Measurements from ENCODE around the gene CCL17. TPM values are rescaled to one million over a fixed set of nuclear protein-coding genes. Genes with fewer than 3 reads are reported as not detected.

The CCL17 gene
- total RNA-seq (2022) (not detected in 2 replicates), Bru-seq, nascent RNA (percentile 8 among the genes with signal in this experiment), BruChase-seq, experiment 1, labeled RNA remaining after a 6-hour chase (not detected), BruChase-seq, experiment 2, labeled RNA remaining after a 2-hour chase (not detected)
- long read RNA-seq: 0 reads

DNA sequence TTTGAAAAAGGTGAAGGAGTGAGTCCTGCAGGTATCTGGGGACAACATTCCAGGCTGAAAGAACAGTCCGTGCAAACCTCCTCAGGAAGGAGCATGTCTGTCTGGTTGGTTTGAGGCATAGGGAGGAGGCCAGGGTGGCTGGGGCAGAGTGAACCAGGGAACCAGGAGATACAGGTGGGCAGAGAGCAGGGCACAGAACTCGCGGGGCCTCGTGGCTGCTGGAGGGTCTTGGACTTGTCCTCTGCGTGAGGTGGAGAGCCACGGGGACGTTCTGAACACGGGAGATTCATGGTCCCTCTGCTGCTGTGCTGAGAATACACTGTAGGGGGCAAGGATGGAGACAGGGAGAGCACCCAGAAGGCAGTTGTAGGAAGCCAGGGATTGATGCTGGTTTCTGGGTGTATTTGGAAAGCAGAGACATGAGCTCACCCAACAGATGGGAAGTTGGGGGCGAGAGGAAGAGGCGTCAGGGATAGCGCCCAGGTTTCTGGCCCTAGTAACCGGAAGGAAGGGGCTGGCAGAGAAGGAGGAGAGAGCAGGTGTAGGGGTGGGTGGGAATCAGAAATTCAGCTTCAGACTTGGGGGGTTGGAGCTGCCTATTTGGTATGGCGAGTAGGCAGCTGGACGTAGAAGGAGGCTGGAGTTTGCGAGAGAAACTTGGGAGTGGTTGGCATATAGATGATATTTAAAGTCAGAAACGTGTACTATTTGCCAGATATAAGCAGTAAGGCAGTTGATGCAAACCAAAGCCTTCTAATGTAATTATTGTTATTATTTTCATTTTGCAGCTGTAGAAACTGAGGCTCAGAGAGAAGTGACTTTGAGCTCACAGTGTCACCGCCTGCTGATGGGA, at the start of gene CCL17:
Gene CCL17, plus strand, starts transcription at position 803 of the 853 bp plus-strand sequence. CDS start 9,166 bp downstream, outside the sequence.
- H3K27me3 Mint-ChIP-seq (ENCODE audit: insufficient read depth, unreplicated experiment): peaks cover 16% of the 10 kb centered on the region

DNA sequence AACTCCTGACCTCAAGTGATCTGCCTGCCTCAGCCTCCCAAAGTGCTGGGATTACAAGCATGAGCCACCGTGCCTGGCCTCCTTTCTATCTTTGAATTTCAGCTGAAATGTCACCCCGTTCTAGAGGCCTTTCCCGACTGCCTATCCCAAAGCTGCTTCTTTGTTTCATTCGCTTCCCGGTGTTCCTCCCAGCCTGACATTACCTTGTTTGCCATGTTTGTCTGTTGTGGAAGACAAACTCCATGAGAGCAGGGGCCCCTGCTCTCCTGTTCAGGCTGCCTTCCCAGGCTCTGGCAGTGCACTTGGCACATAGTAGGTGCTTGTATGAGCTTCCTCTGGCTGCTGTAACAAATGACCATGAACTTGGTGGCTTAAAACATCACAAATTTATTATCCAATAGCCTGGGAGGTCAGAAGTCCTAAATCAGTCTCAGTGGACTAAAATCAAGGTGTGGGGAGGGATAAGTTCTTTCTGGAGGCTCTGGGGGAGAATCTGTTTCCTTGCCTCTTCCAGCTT, 48.6 kb upstream of the CCL17 start:
- H3K4me1 Mint-ChIP-seq (ENCODE audit: insufficient read depth, unreplicated experiment): no peaks in the 10 kb centered on the region
- no TSS peak for BruUV-seq (replicated peaks)
- POLR2A ChIA-PET: no interaction called here
- TF ChIP-seq, protein P1, sequence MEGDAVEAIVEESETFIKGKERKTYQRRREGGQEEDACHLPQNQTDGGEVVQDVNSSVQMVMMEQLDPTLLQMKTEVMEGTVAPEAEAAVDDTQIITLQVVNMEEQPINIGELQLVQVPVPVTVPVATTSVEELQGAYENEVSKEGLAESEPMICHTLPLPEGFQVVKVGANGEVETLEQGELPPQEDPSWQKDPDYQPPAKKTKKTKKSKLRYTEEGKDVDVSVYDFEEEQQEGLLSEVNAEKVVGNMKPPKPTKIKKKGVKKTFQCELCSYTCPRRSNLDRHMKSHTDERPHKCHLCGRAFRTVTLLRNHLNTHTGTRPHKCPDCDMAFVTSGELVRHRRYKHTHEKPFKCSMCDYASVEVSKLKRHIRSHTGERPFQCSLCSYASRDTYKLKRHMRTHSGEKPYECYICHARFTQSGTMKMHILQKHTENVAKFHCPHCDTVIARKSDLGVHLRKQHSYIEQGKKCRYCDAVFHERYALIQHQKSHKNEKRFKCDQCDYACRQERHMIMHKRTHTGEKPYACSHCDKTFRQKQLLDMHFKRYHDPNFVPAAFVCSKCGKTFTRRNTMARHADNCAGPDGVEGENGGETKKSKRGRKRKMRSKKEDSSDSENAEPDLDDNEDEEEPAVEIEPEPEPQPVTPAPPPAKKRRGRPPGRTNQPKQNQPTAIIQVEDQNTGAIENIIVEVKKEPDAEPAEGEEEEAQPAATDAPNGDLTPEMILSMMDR (IDR thresholded peaks at IDR 0.05; ENCODE audit: unreplicated experiment): no peak
- DNase-seq (ENCODE audit: unreplicated experiment): no peak
- no peaks in the 10 kb centered on the region for H3K36me3 Mint-ChIP-seq (ENCODE audit: insufficient read depth, unreplicated experiment)
- no peaks in the 10 kb centered on the region for H3K9me3 Mint-ChIP-seq (ENCODE audit: unreplicated experiment)
- intact Hi-C loops (cut with micrococcal nuclease): no loop called here
- H3K27me3 Mint-ChIP-seq (ENCODE audit: insufficient read depth, unreplicated experiment): no peaks in the 10 kb centered on the region
- no peak overlapping the region for H3K4me3 Mint-ChIP-seq (ENCODE audit: unreplicated experiment)
- CTCF ChIA-PET: interaction anchor here (1.1 to 1.5 kb wide), 2 partner anchors 62 to 63 kb away, joined by 3 to 5 read pairs; no protein-coding TSS in a partner anchor
- H3K27ac Mint-ChIP-seq (ENCODE audit: low read depth, unreplicated experiment): no peak overlapping the region

More for the DNA sequence above, at the start of gene CCL17:
- intact Hi-C loops (cut with micrococcal nuclease): no loop called here
- TF ChIP-seq, protein P1 (IDR thresholded peaks at IDR 0.05; ENCODE audit: unreplicated experiment): no peak
- Mint-ChIP-seq H3K9me3 (ENCODE audit: unreplicated experiment) (no peaks in the 10 kb centered on the region), H3K36me3 (ENCODE audit: insufficient read depth, unreplicated experiment) (no peaks in the 10 kb centered on the region), H3K4me1 (ENCODE audit: insufficient read depth, unreplicated experiment) (no peaks in the 10 kb centered on the region), H3K4me3 (ENCODE audit: unreplicated experiment) (no peak within 1 kb of the TSS), H3K27ac (ENCODE audit: low read depth, unreplicated experiment) (no peak within 1 kb of the TSS)
- no peak for DNase-seq (ENCODE audit: unreplicated experiment)
- CTCF ChIA-PET: interaction anchor here (0.5 to 3.8 kb wide), 7 partner anchors 8 to 538 kb away, joined by 3 to 48 read pairs (median 3); no protein-coding TSS in a partner anchor
- POLR2A ChIA-PET: interaction anchor here (0.6 to 0.9 kb wide), 2 partner anchors 100 to 212 kb away, joined by 3 to 4 read pairs; no protein-coding TSS in a partner anchor
- BruUV-seq (replicated peaks): no TSS peak

DNA sequence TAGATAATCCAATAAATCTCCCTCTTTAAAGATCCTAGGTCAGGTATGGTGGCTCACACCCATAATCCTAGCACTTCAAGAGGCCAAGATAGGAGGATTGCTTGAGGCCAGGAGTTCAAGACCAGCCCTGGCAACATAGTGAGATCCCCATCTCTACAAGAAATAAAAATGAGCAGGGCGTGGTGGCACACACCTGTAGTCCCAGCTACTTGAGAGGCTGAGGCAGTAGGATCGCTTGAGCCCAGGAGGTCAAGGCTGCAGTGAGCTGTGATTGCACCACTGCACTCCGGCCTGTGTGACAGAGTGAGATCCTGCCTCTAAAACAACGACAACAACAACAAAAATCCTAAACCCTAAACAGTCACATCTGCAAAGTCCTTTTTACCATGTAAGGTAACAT, 48.0 kb upstream of the CCL17 start:
- intact Hi-C loops (cut with micrococcal nuclease): no loop called here
- H3K4me3 Mint-ChIP-seq (ENCODE audit: unreplicated experiment): no peak overlapping the region
- no peaks in the 10 kb centered on the region for H3K9me3 Mint-ChIP-seq (ENCODE audit: unreplicated experiment)
- H3K27ac Mint-ChIP-seq (ENCODE audit: low read depth, unreplicated experiment): no peak overlapping the region
- H3K4me1 Mint-ChIP-seq (ENCODE audit: insufficient read depth, unreplicated experiment): no peaks in the 10 kb centered on the region
- no peak for DNase-seq (ENCODE audit: unreplicated experiment)
- POLR2A ChIA-PET: no interaction called here
- H3K27me3 Mint-ChIP-seq (ENCODE audit: insufficient read depth, unreplicated experiment): no peaks in the 10 kb centered on the region
- CTCF ChIA-PET: interaction anchor here (1.5 kb wide), 1 partner anchor 61 kb away, joined by 5 read pairs; no protein-coding TSS in a partner anchor
- BruUV-seq (replicated peaks): no TSS peak
- no peaks in the 10 kb centered on the region for H3K36me3 Mint-ChIP-seq (ENCODE audit: insufficient read depth, unreplicated experiment)
- TF ChIP-seq, protein P1 (IDR thresholded peaks at IDR 0.05; ENCODE audit: unreplicated experiment): no peak
